HG03135 (cell line): Measurements from ENCODE around the gene IARS1.

Experiments used
- ATAC-seq: cut with Tn5 transposase; IDR thresholded peaks from one replicate; pipeline ENCODE4 v1.9.1; 2021; ENCODE audit warnings: mild to moderate bottlenecking, moderate library complexity; ENCODE audit not compliant: unreplicated experiment

Gene IARS1

DNA sequence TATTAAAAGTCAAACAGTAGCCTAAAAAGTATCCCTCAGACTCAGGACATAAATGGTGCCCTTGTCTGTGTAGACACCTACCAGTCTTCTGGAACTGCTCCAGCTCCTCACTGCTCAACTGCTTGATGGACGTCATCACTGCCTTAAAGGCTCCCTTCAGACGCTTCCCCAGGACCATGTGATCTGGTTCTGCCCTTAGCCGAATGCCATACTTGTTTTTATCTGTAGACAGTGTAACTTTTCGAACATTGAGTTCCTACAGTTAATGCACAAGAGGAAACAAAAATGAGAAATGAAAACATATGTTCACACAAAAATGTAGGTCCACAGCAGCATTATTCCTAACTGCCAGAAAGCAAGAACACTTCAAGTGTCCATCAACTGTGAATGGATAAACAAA is 46.2 kb downstream of the IARS1 start:
- ATAC-seq, result no peak

DNA sequence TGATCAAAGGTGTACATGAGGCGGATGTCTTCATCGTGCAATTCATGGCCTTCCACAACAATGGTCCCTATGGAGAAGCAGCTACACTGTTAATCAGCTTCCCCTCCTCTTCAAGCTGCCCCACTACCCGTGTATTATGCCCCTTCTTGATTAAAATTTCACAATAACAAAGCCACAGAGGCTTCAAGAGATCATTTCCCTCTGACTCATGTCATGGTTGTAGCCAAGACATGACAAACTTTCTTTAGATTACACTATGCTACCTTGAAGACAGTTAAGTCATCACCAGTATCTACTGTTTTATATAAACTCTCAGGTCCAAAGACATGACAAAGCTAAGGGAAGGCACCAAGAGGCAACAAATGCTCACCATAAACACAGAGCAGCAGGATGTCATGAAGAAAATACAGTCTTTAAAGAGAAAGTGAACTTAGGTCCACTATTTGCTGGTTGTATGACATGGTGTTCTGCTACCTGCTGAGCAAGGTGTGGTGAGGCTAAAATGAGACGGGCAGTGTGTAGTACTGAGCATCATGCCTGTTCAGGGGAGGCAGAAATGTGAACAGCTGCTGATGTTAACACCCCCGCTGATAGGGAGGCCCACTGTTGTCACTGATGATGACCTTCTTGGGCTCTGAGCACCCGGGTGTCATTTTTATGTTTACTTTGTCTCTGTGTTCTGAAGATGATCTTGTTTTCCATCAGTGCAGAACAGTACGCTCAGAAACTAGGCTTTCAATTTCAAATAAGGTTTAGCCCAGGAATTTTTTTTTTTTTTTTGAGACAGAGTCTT is 48.3 kb downstream of the IARS1 start:
- no peak for ATAC-seq
